Measurements from ENCODE around the gene ZNF319.

The ZNF319 gene

DNA sequence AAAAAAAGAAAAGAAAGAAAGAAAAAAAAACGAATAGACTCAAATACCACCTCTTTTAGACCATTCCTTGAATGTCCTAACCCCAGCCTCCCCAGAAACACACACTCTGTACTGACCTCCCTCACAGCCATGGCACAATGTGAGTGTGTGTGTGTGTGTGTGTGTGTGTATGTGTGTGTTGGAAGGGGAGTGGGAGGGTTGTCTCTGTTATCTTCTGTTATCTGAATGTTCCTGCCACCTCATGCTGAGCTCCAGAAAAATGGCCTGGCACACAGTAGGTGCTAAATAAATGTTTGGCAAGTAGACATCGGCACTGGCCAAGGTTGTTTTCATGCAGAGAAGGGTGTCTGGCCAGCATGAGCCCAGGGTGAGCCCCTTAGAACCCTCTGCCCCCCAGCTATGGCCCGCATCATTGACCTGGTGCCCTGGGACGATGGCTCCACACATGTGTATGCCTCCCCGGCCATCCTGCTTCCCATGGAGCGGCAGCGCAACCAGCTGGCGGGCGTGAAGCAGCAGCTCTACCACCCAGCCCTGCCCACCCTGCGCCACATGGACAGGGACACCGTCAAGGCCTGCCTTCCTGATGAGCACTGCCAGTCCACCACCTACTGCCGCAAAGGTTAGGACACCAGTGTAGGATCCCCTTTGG lies 22.9 kb downstream of the ZNF319 start:
- H3K27ac ChIP-seq: no peak overlapping the region

DNA sequence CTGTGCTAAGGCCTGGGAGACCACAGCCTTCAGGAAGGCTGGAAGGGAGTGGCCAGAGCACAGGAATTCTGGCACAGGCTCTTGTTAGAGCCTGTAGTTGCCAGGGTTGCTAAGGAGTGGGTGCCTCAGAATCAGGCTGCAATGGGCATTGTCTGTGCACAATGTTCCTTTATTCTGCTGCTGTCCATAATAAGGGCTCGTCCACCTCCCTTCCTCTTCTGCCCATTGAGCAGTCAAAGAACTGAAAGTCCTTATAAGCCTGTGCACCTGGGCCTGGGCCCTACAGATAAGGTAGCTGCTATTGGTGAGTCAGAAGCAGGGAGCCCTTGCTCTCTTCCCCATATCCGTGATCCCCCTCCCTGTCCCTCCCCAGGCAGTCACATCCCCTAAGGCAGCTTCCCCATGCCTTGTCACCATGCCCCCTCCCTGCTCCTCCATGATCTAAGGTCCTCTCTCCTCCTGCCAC lies 24.1 kb downstream of the ZNF319 start:
- no peak overlapping the region for H3K27ac ChIP-seq
- no peak for TF ChIP-seq ZFX (IDR thresholded peaks at IDR 0.05)
- TF ChIP-seq, protein P1, sequence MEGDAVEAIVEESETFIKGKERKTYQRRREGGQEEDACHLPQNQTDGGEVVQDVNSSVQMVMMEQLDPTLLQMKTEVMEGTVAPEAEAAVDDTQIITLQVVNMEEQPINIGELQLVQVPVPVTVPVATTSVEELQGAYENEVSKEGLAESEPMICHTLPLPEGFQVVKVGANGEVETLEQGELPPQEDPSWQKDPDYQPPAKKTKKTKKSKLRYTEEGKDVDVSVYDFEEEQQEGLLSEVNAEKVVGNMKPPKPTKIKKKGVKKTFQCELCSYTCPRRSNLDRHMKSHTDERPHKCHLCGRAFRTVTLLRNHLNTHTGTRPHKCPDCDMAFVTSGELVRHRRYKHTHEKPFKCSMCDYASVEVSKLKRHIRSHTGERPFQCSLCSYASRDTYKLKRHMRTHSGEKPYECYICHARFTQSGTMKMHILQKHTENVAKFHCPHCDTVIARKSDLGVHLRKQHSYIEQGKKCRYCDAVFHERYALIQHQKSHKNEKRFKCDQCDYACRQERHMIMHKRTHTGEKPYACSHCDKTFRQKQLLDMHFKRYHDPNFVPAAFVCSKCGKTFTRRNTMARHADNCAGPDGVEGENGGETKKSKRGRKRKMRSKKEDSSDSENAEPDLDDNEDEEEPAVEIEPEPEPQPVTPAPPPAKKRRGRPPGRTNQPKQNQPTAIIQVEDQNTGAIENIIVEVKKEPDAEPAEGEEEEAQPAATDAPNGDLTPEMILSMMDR (conservative IDR thresholded peaks at IDR 0.05): no peak

More for the DNA sequence above, 22.9 kb downstream of the ZNF319 start:
- no peak for TF ChIP-seq ZFX (IDR thresholded peaks at IDR 0.05)
- TF ChIP-seq, protein P1 (conservative IDR thresholded peaks at IDR 0.05): no peak

DNA sequence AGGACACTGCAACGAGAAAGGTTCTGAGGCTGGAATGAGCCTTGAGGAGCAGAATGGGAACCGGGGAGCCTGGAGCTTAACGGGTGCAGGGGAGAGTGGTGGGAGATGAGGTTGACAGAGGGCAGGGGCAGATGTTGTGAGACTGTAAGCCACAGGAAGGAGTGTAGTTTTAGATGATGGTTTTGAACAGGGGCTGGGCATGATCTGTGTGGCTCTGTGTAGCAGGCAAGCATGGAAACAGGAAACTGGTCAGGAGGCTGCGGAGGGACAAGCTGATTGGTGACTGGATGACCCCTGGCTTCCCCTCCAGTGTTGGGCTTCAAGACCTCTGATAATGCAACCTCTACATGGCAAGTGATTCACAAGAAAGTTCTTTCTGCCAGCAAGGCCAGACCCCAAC lies 28.2 kb downstream of the ZNF319 start:
- no peak for TF ChIP-seq ZFX (IDR thresholded peaks at IDR 0.05)
- TF ChIP-seq, protein P1 (conservative IDR thresholded peaks at IDR 0.05): no peak
- H3K27ac ChIP-seq: no peak overlapping the region

DNA sequence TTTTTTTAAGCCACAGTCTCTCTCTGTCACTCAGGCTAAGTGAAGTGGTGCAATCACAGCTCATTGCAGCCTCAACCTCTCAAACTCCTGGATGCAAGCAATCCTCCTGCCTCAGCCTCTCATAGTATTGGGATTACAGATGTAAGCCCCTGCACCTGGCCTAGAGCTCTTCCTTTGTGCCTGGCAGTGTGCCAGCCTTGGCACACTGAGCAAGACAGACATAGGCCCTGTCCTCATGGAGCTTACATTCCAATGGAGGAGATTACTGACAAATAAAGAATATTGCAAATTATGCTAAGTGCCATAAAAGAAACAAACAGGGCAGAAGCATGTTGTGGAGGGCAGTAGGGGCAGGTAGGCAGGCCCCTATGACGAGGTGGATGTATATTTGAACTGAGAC lies 28.6 kb downstream of the ZNF319 start:
- TF ChIP-seq, protein P1 (conservative IDR thresholded peaks at IDR 0.05): no peak
- no peak for TF ChIP-seq ZFX (IDR thresholded peaks at IDR 0.05)
- H3K27ac ChIP-seq: no peak overlapping the region

DNA sequence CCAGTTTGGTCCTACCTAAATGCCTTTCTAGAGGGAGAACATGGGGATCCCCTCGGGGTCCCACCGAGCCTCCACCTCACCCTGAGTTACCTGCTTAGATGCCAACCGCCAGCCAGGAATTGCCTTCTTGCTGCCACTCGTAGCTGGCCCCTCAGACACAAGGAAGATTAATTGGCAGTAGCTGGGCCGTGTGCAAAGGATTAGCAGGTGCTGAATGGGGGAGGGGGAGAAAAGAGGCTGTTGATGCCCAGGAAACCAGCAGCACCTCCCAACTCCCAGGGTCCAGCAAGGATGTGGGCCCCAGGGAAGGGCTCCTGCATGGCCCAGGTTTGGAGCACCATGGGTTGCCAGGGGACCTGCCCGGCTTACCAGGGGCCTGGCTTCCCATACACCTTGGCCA lies 29.5 kb downstream of the ZNF319 start, which contains the start of gene CNGB1:
Gene CNGB1 (minus strand): TSS at position 159 of the 400 bp plus-strand sequence. CDS start 3,842 bp downstream, outside the sequence.
- TF ChIP-seq ZFX (IDR thresholded peaks at IDR 0.05): no peak
- TF ChIP-seq, protein P1 (conservative IDR thresholded peaks at IDR 0.05): no peak
- H3K27ac ChIP-seq: no peak within 1 kb of the TSS

DNA sequence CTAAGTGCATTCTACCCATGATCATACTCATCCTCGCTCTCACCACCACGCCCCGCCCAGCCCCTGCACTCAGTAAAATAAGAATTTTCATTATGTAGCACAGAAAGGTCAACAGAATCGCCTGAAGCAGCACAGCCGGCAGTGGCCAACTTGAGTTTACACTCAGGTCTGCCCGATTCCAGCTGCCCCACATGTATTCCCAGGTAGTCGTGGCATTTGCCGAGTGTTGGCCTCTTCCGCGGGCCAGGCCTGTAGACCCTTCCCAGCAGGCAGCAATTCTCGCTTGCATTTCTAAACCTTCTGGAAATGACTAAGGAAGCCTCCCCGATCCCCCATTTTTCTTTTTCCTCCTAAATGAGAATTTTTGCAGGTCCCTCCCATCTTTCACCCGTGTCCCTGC lies 30.2 kb downstream of the ZNF319 start:
- H3K27ac ChIP-seq: no peak overlapping the region
- TF ChIP-seq ZFX (IDR thresholded peaks at IDR 0.05): no peak
- TF ChIP-seq, protein P1 (conservative IDR thresholded peaks at IDR 0.05): no peak

DNA sequence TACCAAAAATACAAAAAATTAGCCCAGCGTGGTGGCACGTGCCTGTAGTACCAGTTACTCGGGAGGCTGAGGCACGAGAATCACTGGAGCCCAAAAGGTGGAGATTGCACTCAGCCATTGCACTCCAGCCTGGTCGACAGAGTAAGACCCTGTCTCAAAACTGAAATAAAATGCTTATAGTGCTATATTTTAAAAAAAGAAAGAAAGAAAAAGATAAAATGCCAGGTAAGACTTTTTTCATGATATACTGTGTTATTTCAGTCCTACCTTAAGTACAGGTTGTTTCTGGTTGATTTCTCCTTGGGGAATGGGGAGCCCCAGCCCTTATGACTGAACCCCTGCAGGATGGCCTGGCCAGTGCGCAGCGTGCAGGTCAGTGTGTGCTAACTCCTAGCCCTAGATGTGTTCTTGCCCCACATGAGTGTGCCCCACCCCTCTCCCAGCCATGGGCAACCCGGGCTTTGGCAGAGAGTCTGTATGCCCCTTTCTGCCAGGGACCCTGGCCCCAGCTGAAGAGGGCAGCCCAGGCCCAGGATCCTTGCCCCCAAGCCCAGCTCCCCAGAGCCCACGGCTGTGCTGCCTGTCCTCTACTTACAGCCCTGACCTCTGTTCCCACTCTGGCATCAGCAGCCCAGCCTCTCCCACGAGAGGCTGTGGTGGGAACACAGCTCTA lies 30.9 kb downstream of the ZNF319 start:
- TF ChIP-seq, protein P1 (conservative IDR thresholded peaks at IDR 0.05): no peak
- no peak for TF ChIP-seq ZFX (IDR thresholded peaks at IDR 0.05)

More for the DNA sequence above, 30.9 kb downstream of the ZNF319 start:
- no peak overlapping the region for H3K27ac ChIP-seq
